ENCODE measurements around the gene ERAP2.
"Not testable (repeated sequence)": the region's sequence is repeated elsewhere in the genome, so short reads cannot be mapped to it uniquely, and the experiment has no call there.

ERAP2 gene

DNA sequence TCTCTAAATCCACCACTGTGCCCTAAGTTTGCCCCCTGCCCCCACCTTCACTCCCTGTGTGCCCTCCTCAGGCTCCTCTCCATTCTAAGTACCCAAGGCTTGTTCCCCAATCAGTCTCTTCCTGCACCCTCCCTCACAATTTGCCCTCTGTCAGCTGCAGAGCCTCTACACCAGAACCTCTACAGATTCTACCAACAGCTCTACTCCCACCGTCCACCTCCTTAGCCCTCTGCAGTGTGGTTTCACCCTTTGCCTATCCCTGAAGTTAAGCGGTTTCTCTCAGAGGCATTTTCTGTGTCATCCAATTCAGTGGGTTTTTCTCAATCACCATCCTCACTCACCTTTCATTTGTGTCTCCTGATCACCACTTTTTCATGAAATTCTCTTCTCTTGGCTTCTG lies 13.2 kb upstream of the ERAP2 start:
- DNase-seq (ENCODE audit: low read depth) = no peak

DNA sequence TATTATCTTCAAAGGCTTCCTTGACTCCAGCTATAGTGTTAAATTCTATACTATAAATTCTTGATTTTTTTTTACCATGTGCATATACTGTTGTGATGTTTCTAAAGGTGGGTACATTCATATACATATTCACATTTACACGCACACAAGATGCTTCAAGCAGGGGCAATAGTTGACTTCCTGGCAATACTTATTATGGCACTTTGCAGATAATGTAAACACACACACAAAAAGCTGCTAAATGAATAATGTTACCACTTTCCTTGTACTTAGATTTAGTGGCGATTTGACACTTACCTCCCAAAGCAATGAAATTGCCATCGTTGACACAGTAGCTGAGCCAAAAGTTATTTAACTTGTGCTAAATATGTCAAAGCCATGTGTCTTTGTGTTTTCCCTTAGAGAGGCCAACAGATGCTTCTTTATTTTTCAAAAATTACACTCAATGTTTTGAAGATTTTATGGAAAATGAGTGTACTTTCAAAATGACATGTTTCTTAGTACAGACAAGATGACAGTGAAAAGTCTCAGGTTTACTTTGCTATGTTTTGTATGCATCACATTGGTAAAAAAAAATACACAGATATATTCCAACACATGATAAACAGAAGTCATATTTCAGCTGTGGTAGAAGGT lies 12.2 kb upstream of the ERAP2 start:
- DNase-seq (ENCODE audit: low read depth) = no peak

DNA sequence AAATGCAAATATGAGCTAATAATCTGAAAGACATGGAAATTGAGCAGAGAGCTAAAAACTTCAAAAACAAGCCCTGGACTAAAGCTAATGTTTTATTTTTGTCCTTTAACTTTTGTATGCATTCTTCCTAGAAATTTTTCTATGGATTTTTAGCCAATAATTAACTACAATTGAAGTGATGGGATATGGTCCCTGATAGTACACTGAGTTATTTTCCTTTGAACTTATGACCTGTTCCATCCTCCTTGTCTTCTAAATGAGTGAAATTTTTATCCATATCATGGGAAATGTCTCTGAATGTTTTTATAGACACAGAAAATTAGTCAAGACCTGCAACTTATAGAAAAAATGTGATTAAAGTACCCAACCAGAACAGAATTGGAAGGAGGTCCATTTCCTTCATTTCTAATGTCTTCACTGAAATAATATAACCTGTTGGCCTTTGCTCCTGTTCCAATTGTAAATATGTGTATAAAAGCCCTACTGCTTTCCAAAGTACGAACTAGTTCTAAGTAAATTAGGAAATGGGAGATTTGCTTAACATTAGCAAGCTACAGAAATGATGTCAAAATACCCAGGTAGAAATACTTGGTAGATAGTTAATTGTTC lies 11.3 kb upstream of the ERAP2 start:
- no peak for DNase-seq (ENCODE audit: low read depth)

DNA sequence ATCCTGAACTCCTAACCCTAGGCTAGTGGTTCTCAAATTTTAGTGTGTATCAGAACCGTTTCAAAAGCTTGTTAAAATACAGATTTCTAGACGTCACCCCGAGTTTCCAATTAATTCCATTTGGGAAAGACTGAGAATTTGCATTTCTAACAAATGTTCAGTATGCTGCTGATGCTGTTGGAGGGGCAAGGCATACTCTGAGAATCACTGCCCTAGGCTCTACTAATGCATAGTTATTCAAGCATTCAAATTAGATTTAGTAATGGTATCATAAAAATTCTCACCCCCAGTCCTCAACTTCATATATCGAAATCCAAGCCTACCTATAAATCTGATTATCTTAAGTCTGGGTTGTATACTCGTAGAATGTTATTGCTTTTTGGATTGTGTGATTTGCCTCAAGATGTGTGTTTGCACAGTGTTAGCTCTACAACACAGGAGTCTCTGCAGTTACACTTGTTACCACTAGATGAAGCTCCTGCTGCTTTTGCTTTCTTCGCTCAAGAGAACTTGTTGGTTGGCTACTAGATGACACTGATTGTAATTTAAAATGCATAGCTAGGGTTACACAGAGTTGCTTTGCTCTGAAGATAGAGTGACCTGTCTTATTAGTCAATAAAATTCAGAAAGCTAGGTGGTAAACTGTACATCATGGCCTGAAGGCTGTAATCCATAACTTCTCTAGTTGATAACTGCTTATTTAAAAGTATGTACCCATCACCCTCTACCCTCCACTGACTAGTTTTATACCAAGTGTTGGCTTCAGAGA lies 7.5 kb upstream of the ERAP2 start:
- no peak for DNase-seq (ENCODE audit: low read depth)

DNA sequence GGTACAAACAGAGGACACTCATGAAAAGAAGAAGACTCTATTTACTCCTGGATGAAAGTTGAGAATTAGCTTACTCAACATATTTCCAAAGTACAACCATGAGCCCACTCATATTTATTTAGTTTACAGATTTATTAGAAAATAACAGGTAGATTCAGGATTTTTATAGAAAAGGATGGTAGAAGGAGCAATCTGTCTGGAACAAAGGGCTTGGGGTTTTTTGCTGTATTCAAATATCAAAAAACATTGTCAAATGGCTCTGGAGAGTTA lies 7.0 kb upstream of the ERAP2 start:
- DNase-seq (ENCODE audit: low read depth) = no peak

DNA sequence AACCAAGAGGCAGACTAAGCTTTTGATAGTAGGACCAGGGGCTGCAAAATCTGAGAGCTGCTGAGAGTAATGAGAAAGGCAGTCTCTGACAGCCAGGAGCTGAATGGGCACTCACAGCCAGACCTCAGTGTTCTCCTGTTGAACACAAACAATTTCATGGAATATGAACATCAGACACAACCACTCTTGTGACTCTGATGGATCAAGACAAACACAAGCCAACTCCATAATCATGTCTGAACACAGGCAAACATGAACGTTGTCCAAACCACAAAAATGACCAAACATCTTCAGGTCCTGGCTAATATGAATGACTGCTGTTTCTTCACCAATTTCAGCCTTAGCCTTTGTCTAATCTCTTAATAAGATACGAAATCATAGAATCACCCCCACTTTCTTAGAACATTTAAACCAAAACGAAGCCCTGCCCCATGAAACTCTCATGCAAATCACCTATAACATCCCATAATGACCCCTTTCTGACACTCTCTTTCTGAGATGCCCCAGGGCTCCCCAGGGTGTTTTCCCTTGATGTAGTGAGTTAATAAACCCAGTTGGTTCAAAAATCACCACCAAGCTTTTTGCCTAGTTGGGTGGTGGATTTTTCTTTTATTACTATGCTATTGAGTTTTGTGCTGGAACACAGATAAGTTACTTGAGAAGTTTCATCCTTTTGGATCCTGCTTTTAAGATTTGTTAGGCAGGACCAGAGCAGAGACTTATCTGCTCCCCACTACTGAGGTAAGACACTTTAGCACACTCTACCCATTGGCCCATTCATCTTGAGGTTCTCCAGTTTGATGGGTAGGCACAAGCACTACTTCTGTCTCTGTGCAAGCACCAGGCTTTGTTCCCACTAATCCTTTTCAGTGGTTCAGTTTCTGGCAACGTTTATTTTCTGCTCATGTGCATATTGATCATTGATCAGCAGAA lies 5.9 kb upstream of the ERAP2 start:
- no peak for DNase-seq (ENCODE audit: low read depth)

DNA sequence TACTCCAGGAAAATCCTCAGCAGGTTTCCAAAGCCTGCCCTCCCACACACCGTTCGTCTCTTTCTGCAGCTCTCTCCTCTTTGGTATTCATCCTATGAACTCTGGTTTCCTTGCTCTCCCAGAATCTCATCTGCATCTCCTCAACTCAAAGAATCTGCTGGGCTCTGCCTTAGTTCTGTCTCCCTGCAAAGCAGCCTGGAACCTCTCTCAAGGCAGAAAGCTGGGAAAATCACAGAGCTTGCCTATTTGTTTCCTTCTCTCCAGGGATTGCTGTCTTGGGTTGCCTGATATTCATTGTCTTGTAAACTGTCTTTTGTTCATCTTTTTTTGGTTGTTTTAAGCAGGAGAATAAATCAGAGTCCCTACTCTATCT lies 5.3 kb upstream of the ERAP2 start:
- no peak for DNase-seq (ENCODE audit: low read depth)

DNA sequence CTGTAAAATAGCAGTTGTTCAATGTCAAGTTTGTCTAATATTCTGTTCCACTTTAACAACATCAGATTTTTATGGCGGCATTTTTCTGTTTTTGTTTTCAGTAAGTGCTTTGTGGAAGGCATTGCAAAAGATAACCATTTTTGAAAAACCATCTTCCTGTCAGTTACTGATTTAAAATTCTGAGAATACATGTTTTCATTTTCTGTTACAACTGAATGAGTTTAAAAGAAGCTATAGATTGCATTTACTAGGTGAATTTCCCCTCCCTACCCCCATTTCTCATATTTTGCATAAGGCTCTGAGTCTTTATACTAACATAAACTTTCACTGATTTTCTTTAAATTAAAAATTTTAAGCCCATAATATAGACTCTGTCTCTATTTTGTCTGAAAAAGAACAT lies 4.6 kb upstream of the ERAP2 start:
- DNase-seq (ENCODE audit: low read depth) = no peak

DNA sequence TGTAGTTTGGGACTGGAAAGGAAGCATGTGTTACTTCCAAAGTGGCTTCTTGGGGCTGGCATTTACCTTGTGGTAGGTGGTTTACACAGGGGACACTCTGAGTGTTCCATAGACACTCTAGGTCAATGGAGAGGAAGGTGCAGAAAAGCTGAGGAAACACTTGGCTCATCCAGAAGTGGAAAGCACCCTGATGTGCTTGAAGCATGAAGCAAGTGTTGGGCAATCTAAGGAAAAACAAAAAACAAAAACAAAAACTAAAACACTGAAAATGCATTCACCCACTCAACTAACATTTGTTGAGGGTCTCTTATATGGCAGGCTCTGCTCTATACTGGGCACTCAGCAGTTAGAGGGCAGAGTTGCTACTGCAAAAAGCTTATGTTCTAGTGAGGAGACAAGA lies 2.9 kb upstream of the ERAP2 start:
- DNase-seq (ENCODE audit: low read depth) = no peak

DNA sequence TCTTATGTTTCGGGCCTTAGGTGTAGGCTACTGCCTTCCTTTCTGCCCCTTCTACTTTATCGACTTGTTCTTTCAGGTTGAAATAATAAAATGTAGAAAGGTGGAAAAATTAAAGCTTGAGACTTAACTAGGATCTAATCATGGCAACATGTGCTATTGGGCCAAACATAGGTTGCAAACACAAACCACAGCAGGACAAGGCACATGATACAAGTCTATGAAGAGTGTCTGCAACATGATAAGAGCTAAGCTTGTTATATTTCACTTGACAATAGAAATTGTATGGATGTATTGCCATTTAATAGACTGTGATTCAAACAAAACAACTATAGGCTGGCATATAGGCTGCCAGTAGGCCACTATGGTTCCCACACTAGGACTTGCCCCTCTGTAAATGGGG lies 1.7 kb upstream of the ERAP2 start:
- no peak for DNase-seq (ENCODE audit: low read depth)

DNA sequence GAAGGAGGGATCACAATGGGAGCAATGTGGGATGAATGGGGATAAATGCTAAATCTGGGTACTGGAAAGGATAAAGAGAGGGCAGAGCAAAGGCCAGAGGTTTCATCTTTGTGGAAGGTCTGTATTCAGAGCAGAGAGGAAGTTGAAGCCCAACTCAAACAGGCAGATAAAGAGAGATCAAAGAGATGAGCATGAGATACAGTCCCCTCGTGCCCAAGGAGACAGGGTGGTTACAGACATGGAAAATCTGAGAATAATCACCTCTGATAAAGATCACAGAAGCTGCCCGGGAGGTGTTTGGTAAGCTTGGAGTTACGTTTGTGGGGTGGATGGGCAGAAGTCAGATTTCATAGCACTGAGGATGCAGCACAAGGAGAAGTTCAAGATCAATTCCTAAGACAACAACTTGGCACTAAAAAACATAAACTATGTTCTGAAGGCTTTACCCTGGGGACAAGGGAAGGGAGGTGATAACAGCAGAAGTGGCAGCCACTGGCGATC lies 459 bp upstream of the ERAP2 start:
- no peak for DNase-seq (ENCODE audit: low read depth)

DNA sequence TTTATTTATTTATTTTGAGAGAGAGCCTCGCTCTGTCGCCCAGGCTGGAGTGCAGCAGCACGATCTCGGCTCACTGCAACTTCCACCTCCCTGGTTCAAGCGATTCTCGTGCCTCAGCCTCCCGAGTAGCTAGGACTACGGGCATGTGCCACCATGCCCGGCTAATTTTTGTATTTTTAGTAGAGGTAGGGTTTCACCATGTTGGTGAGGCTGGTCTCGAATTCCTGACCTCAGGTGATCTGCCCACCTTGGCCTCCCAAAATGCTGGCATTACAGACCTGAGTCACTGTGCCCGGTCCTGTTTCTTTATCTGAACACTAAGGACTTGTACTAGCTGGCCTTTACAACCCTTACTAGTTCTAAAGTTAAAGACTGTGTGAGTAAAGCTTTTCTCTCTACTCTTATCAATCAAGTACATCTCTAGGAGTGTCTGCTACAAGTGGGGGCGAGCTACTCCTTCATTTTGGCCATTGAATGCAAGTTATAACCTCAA lies 723 bp downstream of the ERAP2 start:
- not testable (repeated sequence) for DNase-seq (ENCODE audit: low read depth)

DNA sequence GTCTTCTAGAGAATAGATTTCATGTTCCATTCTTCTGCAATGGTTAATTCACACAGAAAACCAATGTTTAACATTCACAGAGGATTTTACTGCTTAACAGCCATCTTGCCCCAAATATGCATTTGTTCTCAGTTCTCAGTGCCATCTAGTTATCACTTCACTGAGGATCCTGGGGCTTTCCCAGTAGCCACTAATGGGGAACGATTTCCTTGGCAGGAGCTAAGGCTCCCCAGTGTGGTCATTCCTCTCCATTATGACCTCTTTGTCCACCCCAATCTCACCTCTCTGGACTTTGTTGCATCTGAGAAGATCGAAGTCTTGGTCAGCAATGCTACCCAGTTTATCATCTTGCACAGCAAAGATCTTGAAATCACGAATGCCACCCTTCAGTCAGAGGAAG lies 3.4 kb downstream of the ERAP2 start:
- DNase-seq (ENCODE audit: low read depth) = no peak

DNA sequence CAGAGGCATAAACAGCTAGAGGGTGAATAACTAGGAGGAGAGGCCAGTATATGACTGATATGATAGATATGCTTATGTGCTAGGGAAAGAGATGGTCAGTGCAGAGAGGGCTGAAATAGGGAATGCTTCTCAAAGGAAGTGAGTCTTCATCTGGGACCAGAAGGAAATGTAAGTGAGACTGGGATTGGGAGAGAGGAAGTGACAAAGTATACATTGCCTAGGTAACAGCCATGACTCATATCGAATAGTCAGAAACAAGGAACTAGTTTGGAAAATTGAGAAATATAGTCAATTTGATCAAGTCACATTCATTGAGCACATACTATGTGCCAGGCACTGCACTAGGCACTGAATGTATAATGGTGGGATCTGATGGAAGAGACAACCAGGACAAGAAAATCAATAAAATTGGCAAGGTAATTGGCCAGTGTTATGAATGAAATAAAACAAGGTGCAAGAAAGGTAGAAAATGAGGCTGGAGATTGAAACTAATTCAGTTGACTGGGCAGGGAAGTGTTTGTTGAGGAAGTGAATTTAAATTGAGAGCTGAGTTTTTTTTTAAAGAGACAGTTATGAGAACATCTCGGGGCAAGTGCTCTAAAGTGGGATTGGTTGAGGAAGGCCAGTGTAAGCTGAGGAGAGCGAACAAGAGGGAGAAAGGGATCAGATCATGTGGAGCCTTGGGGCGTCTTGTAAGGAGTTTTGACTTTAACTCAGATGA lies 4.3 kb downstream of the ERAP2 start:
- DNase-seq (ENCODE audit: low read depth) = no peak

DNA sequence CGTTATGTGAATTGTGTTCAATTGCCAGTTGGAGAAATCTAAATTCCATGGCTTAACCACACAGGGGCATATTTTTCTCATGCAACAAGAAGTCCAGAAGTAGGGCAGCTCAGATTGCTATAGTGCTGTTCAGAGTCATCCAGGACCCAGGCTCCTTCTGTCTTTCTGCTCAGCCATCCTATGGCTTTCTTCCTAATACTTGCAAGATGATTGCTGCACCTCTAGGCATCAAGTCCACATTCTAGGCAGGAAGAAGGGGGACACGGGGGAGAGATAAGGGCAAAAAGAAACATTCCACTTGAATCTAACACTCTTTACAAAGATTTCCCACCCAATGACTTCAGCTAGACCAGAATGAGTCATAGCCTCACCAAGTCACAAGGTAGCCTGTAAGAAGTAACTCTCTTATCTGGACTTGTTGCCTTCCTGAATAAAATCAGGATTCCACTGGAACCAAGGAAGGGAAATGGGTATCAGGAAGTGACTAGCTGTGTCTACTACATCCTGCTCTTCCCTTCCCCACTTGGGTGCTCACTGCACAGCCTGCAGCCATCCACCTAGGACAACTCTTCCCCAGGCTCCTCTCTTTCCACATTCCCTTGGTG lies 5.3 kb downstream of the ERAP2 start:
- no peak for DNase-seq (ENCODE audit: low read depth)

DNA sequence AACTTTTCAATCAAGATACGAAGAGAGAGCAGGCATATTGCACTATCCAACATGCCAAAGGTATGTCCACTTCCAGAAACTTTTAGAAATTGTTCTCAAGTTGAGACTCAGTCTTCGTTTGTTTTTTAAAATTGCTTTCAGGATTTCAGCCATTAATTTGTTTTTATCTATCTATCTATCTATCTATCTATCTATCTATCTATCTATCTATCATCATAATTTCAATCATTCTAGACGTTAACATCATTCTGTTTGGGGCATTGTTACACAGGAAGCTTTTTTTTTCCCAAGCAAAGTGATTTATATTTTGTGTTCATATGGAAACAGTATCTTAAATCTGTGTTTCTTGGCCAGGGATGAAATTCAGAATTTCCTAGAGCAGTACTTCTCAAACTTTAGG lies 7.6 kb downstream of the ERAP2 start:
- DNase-seq (ENCODE audit: low read depth) = no peak

DNA sequence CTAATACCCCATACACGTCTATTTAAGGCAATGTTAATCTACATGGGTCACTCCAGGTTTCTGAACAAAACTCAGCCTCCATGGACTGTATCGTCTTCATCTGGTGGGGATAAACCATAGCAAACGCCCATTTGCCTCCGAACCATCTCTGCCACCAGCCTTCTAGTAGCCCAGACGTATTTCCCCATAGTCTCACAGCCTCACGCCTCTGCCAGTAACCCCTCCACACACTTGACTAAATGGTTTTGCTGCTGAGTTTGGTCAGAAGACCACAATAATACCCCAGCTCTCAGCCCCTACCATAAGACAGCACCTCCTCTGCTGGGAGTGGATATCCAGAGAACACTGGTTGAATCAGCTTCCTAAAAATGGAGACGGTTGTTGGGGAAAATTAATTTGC lies 8.7 kb downstream of the ERAP2 start:
- DNase-seq (ENCODE audit: low read depth) = no peak

DNA sequence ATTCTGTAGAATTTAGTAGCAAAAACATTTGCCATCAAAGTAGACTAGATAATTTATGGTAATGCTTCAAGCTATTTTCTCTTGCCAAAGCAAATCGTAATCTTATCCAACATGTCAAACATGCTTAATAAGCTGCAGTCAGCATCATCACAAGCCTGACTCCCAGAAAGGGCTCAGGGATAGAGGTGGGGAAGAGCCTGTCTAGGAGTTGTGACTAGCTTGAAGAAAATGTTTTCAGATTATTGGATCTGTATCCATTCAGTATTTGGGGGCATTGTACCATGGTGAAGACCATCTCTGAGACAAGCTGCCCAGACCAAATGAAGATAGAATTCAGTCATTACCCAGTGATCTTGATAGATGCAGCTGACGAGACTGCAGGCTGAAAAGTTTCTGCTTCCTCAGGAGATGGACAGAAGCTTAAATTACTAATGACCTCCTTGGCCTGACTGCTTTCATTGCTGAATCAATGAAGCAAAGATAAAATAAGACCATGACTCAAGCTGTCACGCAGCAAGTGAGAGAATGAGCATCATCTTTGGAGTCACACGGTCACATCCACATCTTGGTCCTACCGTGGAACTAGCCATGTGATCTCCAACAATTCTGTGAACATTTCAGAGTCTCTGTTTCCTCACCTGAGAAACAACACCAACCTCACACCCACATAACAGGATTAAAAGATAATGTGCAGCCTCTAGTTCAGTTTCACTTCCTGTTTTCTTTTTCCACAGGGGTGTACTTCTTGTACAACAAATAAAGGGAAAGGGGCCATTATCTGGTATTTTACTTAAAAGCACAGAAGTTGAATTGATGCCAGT lies 9.4 kb downstream of the ERAP2 start:
- DNase-seq (ENCODE audit: low read depth) = no peak

DNA sequence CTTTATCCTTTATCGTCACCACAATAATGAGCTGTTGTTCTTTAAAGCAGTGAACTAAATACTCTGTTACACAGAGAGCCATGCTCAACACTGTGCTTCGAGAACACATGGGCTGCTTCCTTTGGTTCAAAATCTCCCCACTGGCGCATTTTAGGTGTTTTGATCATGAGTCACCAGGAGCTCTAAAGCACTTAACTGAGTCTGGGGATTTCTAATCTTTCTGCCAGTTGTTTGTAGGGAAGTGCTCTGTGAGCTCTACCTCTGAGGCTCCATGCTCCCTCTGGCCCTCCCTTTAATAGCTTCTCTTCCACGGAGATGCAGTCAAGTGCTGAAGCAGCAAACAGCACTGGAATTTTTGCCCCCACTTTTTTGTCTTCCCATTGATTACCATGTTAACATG lies 17.0 kb downstream of the ERAP2 start:
- DNase-seq (ENCODE audit: low read depth) = no peak

DNA sequence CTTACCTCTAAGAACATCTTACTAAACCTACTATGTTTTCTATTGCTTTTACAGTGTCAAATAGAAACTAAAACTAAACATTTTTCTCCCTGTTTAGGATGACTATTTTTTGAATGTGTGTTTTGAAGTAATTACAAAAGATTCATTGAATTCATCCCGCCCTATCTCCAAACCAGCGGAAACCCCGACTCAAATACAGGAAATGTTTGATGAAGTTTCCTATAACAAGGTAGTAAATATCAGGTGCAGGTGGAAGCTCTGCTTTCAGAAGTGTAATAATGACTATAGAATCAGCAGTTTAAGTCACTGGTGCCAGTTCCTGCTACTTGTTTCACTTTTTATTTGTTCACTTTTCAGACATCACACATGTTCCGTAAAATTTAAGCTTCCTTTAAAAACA lies 20.0 kb downstream of the ERAP2 start:
- peak; percentile 16 for DNase-seq (ENCODE audit: low read depth)

Measured in T follicular helper cell (primary cell).